Thyroid gland (tissue), 4 donors: Measurements from ENCODE around the gene MRPS7. TPM values are rescaled to one million over a fixed set of nuclear protein-coding genes. Genes with fewer than 3 reads are reported as not detected.

Source experiments
- DNase-seq, 2 donors: peaks; one replicate each; pipeline ENCODE4 v3.0.0-alpha.2; 2019
- H3K27ac ChIP-seq, 3 donors: fragments of 200-600 bp; sonication (generic); 1 replicate in 2 of 3; 2 replicates in 1 of 3; pipeline ENCODE4 v1.5.1; 2016 to 2019; ENCODE audit warnings: mild to moderate bottlenecking in 1 of 3, moderate library complexity in 1 of 3
- H3K27me3 ChIP-seq: fragments of 200-600 bp; sonication (generic); one replicate; pipeline ENCODE4 v1.5.1; 2019
- H3K36me3 ChIP-seq, 2 donors: fragments of 200-600 bp; sonication (generic); one replicate each; pipeline ENCODE4 v1.5.1; 2016 to 2019
- H3K4me1 ChIP-seq, 2 donors: fragments of 200-600 bp; sonication (generic); one replicate each; pipeline ENCODE4 v1.5.1; 2017 to 2019
- H3K4me3 ChIP-seq, 3 donors: fragments of 200-600 bp; sonication (generic); replicated peaks in 1 of 3; 1 replicate in 2 of 3; 2 replicates in 1 of 3; pipeline ENCODE4 v1.5.1; 2016; ENCODE audit warnings: mild to moderate bottlenecking in 1 of 3
- H3K9me3 ChIP-seq: fragments of 200-600 bp; sonication (generic); one replicate; pipeline ENCODE4 v1.5.1; 2017
- CTCF ChIP-seq, 6 experiments: fragments of 200-600 bp in 3 of 6; fragments of 450-650 bp in 3 of 6; sonication (generic) in 3 of 6; IDR thresholded peaks; one replicate each; pipeline ENCODE4 v1.5.1; 2016 to 2019; ENCODE audit warnings: antibody characterized with exemption in 6 of 6, mild to moderate bottlenecking in 2 of 6, inconsistent platforms in 1 of 6, moderate library complexity in 1 of 6
- POLR2A ChIP-seq, 2 donors: fragments of 450-650 bp; IDR thresholded peaks; one replicate each; pipeline ENCODE4 v1.6.1; 2017; ENCODE audit warnings: antibody characterized with exemption in 2 of 2, mild to moderate bottlenecking in 2 of 2, moderate library complexity in 1 of 2
- WGBS, 2 donors: methylation state at CpG; one replicate each; pipeline ENCODE4 v1.1.5; 2017; 5-methylcytosine and 5-hydroxymethylcytosine counted together
- intact Hi-C: fragments of 100-400 bp; cut with DNase I; formaldehyde crosslinking; loops from one replicate; pipeline ENCODE4 v1.15.1; 2023
- total RNA-seq, 4 donors: library from RNA; depleted of rRNA; stranded (reverse); fragments of >200 nt; gene quantifications; one replicate each; pipeline ENCODE4 v1.2.3, GENCODE V29; 2016

The MRPS7 gene
- total RNA-seq, 4 donors from 2014 or later, result 29.9 to 59.4 (median 41.0) TPM

GRCh38 chr17:75301049-75301448 lies 39.4 kb downstream of the MRPS7 start:
- H3K27ac ChIP-seq, result no peak overlapping the region
- TF ChIP-seq CTCF (IDR thresholded peaks at IDR 0.05) (no peak), POLR2A (IDR thresholded peaks at IDR 0.05) (no peak)
- intact Hi-C loops, result no loop called here
- no peaks in the 10 kb centered on the region for H3K4me1 ChIP-seq
- no peak for DNase-seq
- no peaks in the 10 kb centered on the region for H3K27me3 ChIP-seq
- H3K9me3 ChIP-seq, result no peaks in the 10 kb centered on the region
- no peaks in the 10 kb centered on the region for H3K36me3 ChIP-seq
- H3K4me3 ChIP-seq, result no peak overlapping the region
- 78 to 84% methylated on average over 9 of the region's 9 CpGs for WGBS, 2 donors

GRCh38 chr17:75301502-75302206 lies 40.0 kb downstream of the MRPS7 start:
- Histone ChIP-seq H3K4me3 (no peak overlapping the region), H3K27ac (no peak overlapping the region), H3K4me1 (no peaks in the 10 kb centered on the region), H3K9me3 (no peaks in the 10 kb centered on the region), H3K27me3 (no peaks in the 10 kb centered on the region), H3K36me3 (no peaks in the 10 kb centered on the region)
- no peak for TF ChIP-seq CTCF (IDR thresholded peaks at IDR 0.05)
- TF ChIP-seq POLR2A (IDR thresholded peaks at IDR 0.05), result no peak
- intact Hi-C loops, result no loop called here
- no peak for DNase-seq
- 86 to 87% methylated on average over 17 of the region's 17 CpGs for whole genome bisulfite sequencing, 2 donors

GRCh38 chr17:75307957-75308731 lies 46.5 kb downstream of the MRPS7 start:
- no peaks in the 10 kb centered on the region for H3K27me3 ChIP-seq
- WGBS, 2 donors, result 74 to 82% methylated on average over 13 of the region's 13 CpGs
- no peak for DNase-seq
- no peaks in the 10 kb centered on the region for H3K36me3 ChIP-seq
- no peaks in the 10 kb centered on the region for H3K9me3 ChIP-seq
- peaks cover 0 to 5% of the 10 kb centered on the region in 2 donors for H3K4me1 ChIP-seq
- intact Hi-C loops, result no loop called here
- no peak overlapping the region for H3K27ac ChIP-seq
- TF ChIP-seq POLR2A (IDR thresholded peaks at IDR 0.05) (no peak), CTCF (IDR thresholded peaks at IDR 0.05) (no peak)
- no peak overlapping the region for H3K4me3 ChIP-seq

GRCh38 chr17:75308732-75309629 lies 47.3 kb downstream of the MRPS7 start:
- intact Hi-C loops, result no loop called here
- DNase-seq, result no peak
- H3K9me3 ChIP-seq, result no peaks in the 10 kb centered on the region
- H3K27ac ChIP-seq, result no peak overlapping the region
- no peaks in the 10 kb centered on the region for H3K27me3 ChIP-seq
- peaks cover 0 to 5% of the 10 kb centered on the region in 2 donors for H3K4me1 ChIP-seq
- H3K4me3 ChIP-seq, result no peak overlapping the region
- WGBS, 2 donors, result 70 to 73% methylated on average over 18 to 20 of the region's 20 CpGs
- H3K36me3 ChIP-seq, result no peaks in the 10 kb centered on the region
- TF ChIP-seq CTCF (IDR thresholded peaks at IDR 0.05), result no peak
- TF ChIP-seq POLR2A (IDR thresholded peaks at IDR 0.05), result no peak
